ENCODE measurements around the gene TRNP1. TPM values are rescaled to one million over a fixed set of nuclear protein-coding genes. Genes with fewer than 3 reads are reported as not detected.

The TRNP1 gene
- polyA plus RNA-seq, 1 experiment, result 50.7 TPM

DNA sequence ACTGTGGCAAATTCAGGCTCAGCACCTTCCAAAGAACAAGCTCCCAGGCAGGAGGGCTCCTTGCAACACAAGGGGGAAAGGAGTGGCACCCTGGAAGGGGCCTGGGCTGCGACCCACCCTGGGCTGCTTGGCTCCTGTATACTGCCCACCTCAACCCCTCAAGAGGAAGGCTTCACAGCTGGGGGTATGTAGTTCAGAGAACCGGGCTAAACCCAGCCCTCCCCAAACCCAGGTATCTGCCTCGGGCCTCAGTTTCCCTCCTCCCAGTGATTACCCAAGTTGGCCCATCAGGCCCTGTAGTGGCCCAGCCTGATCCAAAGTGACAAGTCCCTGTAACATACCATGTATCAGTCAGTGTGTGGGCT lies 11.7 kb downstream of the TRNP1 start:
- TF ChIP-seq, protein P1, sequence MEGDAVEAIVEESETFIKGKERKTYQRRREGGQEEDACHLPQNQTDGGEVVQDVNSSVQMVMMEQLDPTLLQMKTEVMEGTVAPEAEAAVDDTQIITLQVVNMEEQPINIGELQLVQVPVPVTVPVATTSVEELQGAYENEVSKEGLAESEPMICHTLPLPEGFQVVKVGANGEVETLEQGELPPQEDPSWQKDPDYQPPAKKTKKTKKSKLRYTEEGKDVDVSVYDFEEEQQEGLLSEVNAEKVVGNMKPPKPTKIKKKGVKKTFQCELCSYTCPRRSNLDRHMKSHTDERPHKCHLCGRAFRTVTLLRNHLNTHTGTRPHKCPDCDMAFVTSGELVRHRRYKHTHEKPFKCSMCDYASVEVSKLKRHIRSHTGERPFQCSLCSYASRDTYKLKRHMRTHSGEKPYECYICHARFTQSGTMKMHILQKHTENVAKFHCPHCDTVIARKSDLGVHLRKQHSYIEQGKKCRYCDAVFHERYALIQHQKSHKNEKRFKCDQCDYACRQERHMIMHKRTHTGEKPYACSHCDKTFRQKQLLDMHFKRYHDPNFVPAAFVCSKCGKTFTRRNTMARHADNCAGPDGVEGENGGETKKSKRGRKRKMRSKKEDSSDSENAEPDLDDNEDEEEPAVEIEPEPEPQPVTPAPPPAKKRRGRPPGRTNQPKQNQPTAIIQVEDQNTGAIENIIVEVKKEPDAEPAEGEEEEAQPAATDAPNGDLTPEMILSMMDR (IDR thresholded peaks at IDR 0.05; ENCODE audit: low read depth, low read length), result no peak
- POLR2A ChIA-PET, result interaction anchor here (1.0 to 1.2 kb wide), 2 partner anchors 7 to 11 kb away, joined by 4 to 6 read pairs; partner anchors contain the start of gene TENT5B
- CTCF ChIA-PET, result no interaction called here

DNA sequence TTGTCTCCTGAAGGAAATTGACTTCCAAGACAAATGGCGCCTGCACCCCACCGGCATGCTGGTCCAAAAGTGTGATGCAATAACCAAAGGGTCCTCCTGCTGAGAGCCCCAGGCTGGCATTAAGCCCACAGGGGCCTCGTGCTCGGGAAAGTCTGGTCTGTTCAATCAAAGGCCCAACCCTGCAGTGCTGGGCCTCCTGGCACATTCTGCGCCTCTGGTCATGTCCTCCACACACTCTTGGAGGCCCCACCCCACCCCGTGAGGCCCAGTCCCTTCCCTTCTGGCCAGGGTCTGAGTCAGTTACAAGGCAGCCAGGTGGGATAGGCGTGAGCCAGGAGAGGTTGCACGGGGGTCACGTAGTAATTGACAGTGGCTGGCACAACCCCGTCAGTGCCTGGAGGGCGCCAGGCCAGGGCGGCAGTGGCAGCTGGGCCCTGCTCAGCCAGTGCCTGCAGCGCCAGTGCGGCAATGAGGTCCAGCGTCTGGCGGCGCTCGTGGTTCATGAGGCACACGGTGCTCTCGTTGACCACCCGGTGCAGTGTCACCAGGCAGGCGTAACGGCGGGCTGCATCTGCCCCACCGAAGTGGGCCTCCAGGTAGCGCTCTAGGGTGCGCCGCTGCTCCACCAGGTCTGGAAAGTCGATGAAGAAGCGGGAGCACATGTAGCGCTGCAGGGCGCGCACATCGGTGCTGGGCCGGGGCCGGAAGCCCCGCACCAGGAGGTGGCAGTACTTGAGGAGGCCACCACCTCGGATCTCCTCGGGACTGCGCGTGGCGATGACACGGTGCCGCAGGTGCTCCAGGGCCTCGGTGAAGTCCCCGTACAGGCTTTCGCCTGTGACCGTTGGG lies 12.4 kb downstream of the TRNP1 start:
- no peak for DNase-seq (ENCODE audit: low read depth, low spot score)
- CTCF ChIA-PET, result no interaction called here
- peaks cover 5% of the 10 kb centered on the region; the same call in 1 of the 2 replicates for H3K9me3 ChIP-seq (ENCODE audit: control insufficient read depth, insufficient read depth, low read length)
- TF ChIP-seq, protein P1 (IDR thresholded peaks at IDR 0.05; ENCODE audit: low read depth, low read length), result no peak
- no peaks in the 10 kb centered on the region for H3K27me3 ChIP-seq (ENCODE audit: control insufficient read depth, insufficient read depth, low read length)
- POLR2A ChIA-PET, result no interaction called here
- H3K27ac ChIP-seq (ENCODE audit: low read depth, low read length), result peak overlapping the region; percentile 11
- no peak overlapping the region for H3K4me3 ChIP-seq (ENCODE audit: low read depth, low read length)

More for the DNA sequence above, 11.7 kb downstream of the TRNP1 start:
- Histone ChIP-seq H3K27me3 (ENCODE audit: control insufficient read depth, insufficient read depth, low read length) (no peaks in the 10 kb centered on the region), H3K4me3 (ENCODE audit: low read depth, low read length) (no peak overlapping the region), H3K9me3 (ENCODE audit: control insufficient read depth, insufficient read depth, low read length) (peaks cover 5% of the 10 kb centered on the region; the same call in 1 of the 2 replicates), H3K27ac (ENCODE audit: low read depth, low read length) (no peak overlapping the region)
- no peak for DNase-seq (ENCODE audit: low read depth, low spot score)

DNA sequence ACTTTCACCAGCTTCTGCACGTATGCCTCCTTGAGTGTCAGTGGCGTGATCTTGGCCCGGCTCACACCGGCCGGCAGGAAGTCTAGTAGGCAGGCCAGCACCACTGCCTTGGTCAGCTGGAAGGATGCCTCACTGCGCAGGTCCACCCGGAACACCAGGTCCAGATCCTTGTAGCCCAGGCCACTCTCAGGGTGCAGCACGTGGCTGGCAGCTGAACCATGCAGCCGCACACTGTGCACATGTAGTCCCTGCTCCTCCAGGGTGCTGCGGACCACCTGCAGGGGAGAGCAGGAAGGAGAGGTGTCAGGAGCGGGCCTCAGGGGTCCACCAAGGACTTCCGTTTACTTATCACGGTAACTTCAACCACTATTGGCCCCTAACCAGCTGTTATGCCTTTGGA lies 13.2 kb downstream of the TRNP1 start:
- no peak for DNase-seq (ENCODE audit: low read depth, low spot score)
- Histone ChIP-seq H3K4me3 (ENCODE audit: low read depth, low read length) (no peak overlapping the region), H3K27me3 (ENCODE audit: control insufficient read depth, insufficient read depth, low read length) (no peaks in the 10 kb centered on the region), H3K27ac (ENCODE audit: low read depth, low read length) (peak overlapping the region; percentile 11), H3K9me3 (ENCODE audit: control insufficient read depth, insufficient read depth, low read length) (peaks cover 5% of the 10 kb centered on the region; the same call in 1 of the 2 replicates)
- POLR2A ChIA-PET, result interaction anchor here (1.2 kb wide), 1 partner anchor 13 kb away, joined by 6 read pairs; the partner anchor contains the start of gene TRNP1
- CTCF ChIA-PET, result interaction anchor here (1.0 kb wide), 2 partner anchors 10 to 90 kb away, joined by 3 to 10 read pairs; no protein-coding TSS in a partner anchor
- TF ChIP-seq, protein P1 (IDR thresholded peaks at IDR 0.05; ENCODE audit: low read depth, low read length), result no peak

DNA sequence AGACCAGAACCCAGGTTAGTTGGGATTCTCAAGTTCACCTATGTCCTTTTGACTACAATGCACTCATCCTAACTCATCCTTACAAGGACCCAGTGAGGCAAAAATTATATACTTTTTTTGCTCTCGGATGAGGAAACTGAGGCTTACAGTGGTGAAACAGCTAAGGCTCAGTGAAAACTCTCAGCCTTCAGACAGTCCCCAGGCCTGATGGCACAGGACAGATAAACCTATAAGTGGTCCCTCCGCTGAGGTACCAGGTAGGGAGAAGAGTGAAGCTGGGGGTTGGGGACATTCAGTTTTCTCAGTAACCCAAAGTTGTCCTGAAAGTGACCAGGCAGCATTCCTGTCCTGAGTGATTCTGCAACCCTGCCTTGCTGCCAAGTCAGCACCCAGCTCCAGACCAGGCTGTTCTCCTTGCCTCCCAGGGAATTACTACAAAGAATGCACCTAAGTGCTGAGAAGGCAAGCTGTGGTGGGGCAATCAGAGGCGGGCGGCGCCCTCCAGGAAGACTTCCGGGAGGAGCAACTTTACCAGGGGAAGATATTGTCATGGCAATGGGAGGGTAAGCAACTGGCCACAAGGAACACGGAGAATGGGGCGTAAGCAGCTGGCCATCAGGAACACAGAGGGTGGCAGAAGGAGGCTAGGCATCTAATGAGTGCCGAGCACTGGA lies 14.6 kb downstream of the TRNP1 start:
- TF ChIP-seq, protein P1 (IDR thresholded peaks at IDR 0.05; ENCODE audit: low read depth, low read length), result no peak
- no peaks in the 10 kb centered on the region for H3K27me3 ChIP-seq (ENCODE audit: control insufficient read depth, insufficient read depth, low read length)
- DNase-seq (ENCODE audit: low read depth, low spot score), result no peak
- no peak overlapping the region for H3K4me3 ChIP-seq (ENCODE audit: low read depth, low read length)
- H3K27ac ChIP-seq (ENCODE audit: low read depth, low read length), result peak overlapping the region; percentile 2
- ChIA-PET POLR2A (interaction anchor here (0.7 to 1.7 kb wide), 5 partner anchors 9 to 1252 kb away, joined by 3 to 11 read pairs (median 5); partner anchors contain the start of gene TRNP1), CTCF (interaction anchor here (1.6 to 2.9 kb wide), 2 partner anchors 10 to 37 kb away, joined by 4 to 24 read pairs; no protein-coding TSS in a partner anchor)
- peaks cover 5% of the 10 kb centered on the region; the same call in 1 of the 2 replicates for H3K9me3 ChIP-seq (ENCODE audit: control insufficient read depth, insufficient read depth, low read length)
